Fibroblast of pulmonary artery (primary cell): Measurements from ENCODE around the gene SEC22A.

ENCODE experiments used
- DNase-seq: peaks from one replicate; pipeline ENCODE4 v3.0.0-alpha.2; 2010; ENCODE audit warnings: low read depth
- H3K4me3 ChIP-seq: replicated peaks from 2 replicates; pipeline ENCODE4 v1.5.1; 2011; ENCODE audit warnings: low read depth, mild to moderate bottlenecking, control low read depth, low read length, moderate library complexity
- TF ChIP-seq, protein P1 (sequence below): IDR thresholded peaks from 2 replicates; pipeline ENCODE4 v1.5.1; 2011; ENCODE audit warnings: mild to moderate bottlenecking, control low read depth, low read length, inconsistent platforms; ENCODE audit errors: missing control alignments

The SEC22A gene

GRCh38 chr3:123262868-123263267 lies 61.1 kb downstream of the SEC22A start:
- no peak for DNase-seq
- H3K4me3 ChIP-seq: no peak overlapping the region
- TF ChIP-seq, protein P1, sequence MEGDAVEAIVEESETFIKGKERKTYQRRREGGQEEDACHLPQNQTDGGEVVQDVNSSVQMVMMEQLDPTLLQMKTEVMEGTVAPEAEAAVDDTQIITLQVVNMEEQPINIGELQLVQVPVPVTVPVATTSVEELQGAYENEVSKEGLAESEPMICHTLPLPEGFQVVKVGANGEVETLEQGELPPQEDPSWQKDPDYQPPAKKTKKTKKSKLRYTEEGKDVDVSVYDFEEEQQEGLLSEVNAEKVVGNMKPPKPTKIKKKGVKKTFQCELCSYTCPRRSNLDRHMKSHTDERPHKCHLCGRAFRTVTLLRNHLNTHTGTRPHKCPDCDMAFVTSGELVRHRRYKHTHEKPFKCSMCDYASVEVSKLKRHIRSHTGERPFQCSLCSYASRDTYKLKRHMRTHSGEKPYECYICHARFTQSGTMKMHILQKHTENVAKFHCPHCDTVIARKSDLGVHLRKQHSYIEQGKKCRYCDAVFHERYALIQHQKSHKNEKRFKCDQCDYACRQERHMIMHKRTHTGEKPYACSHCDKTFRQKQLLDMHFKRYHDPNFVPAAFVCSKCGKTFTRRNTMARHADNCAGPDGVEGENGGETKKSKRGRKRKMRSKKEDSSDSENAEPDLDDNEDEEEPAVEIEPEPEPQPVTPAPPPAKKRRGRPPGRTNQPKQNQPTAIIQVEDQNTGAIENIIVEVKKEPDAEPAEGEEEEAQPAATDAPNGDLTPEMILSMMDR: no peak

GRCh38 chr3:123263941-123264340 lies 62.2 kb downstream of the SEC22A start:
- no peak overlapping the region for H3K4me3 ChIP-seq
- TF ChIP-seq, protein P1: no peak
- no peak for DNase-seq

GRCh38 chr3:123267821-123268220 lies 66.1 kb downstream of the SEC22A start:
- no peak overlapping the region for H3K4me3 ChIP-seq
- peak; percentile 17 for DNase-seq
- TF ChIP-seq, protein P1: peak; percentile 9

- TF ChIP-seq, protein P1: no peak
- peak; percentile 21 for DNase-seq
- H3K4me3 ChIP-seq: no peak overlapping the region
Observed at GRCh38 chr3:123270818-123271217, 69.1 kb downstream of the SEC22A start.

DNA sequence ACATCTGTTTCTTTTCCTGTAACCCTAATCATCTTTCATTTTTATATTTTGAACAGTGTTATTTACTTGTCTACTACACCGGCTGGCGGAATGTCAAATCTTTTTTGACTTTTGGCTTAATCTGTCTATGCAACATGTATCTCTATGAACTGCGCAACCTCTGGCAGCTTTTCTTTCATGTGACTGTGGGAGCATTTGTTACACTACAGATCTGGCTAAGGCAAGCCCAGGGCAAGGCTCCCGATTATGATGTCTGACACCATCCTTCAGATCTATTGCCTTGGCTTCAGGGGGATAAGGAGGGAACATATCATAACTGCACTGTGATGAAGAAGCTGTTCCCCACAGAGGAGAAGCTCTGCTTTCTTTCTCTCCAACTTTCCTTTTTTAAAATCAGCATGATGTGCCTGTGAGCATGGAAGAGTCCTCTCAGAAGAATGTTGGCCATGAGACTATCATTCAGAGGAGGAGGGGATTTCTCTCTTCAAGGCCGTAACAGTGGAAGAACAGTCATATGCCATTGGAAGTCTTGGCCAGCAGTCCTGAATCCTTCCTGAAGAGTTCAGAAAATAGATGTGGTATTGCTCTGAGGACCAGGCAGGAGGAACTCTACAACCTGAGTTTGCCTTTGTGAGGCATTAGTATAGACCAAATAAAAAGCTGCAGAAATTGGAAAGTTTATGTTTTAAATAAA lies 69.9 kb downstream of the SEC22A start:
- DNase-seq: peak; percentile 31
- TF ChIP-seq, protein P1: no peak
- no peak overlapping the region for H3K4me3 ChIP-seq

GRCh38 chr3:123272547-123272946 lies 70.8 kb downstream of the SEC22A start:
- TF ChIP-seq, protein P1: no peak

GRCh38 chr3:123275691-123276090 lies 73.9 kb downstream of the SEC22A start:
- TF ChIP-seq, protein P1: no peak
- H3K4me3 ChIP-seq: no peak overlapping the region
- DNase-seq: no peak

More at GRCh38 chr3:123272547-123272946, 70.8 kb downstream of the SEC22A start:
- DNase-seq: peak; percentile 62
- no peak overlapping the region for H3K4me3 ChIP-seq
